RPMI8226 (cell line): ENCODE results near the gene CMSS1.

Experiments used
- DNase-seq: peaks from one replicate; pipeline ENCODE4 v3.0.0-alpha.2; 2015

The CMSS1 gene

GRCh38 chr3:100069472-100069871, 251.8 kb downstream of the CMSS1 start:
- DNase-seq: no peak

DNA sequence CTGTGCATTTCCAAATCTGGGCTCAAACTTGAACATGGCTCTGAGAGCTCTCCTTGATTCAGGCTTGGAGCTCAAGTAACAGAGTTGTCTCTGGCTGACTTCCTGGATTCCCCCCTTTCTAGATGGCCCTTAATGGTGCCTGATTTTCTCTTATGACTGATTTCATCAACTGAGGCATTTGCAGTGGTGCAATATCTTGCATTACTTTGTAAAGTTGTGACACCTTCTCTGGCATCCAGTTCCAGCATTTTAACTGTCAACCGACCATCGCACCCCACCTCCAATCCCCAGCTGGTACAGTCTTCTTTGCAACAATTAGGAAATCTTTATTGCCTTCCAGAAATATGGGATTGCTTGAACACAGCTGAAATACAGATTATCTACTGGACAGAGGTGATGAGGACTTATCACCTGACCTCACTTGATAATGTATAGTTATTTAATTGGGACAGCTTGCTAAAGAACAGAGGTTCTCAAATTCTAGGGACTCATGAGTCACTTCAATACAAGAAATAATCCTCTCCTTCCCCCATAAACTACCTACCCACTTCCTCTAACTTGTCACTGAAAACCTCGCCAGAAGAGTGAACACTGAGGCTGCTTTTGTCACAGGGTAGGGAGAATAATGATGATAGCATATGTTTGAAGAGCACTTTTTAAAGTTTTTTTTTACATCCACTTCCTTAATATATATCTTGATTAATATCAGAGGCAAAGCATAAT, 254.8 kb downstream of the CMSS1 start:
- no peak for DNase-seq

DNA sequence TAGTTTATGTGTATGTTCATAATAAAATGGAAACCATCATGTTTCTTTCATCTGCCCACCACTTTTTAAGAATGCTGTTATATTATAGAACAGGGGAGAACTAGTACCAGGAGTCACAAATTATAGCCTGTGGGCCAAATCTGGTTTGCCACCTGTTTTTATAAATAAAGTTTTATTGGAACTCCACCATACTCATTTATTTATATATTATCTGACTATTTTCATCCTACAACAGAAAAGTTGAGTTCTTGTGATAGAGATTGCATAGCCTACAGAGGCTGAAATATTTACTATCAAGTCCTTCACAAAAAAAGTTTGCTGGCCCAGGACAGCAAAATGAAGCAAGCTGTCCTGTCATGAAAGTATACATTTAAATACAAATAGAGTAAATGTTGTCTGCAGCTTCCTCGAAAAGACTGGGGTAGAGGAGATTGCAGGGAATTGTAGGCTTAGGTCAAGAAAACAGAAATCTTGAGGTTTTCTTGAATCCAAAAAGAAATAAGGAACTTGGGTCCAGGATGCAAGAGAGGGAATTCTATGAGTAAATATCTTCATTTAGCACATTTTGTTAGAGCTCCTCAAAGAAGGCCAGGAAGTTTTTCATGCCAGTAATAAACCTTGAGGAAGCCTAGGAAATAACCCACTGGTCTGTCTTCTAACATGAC, 255.5 kb downstream of the CMSS1 start:
- no peak for DNase-seq

DNA sequence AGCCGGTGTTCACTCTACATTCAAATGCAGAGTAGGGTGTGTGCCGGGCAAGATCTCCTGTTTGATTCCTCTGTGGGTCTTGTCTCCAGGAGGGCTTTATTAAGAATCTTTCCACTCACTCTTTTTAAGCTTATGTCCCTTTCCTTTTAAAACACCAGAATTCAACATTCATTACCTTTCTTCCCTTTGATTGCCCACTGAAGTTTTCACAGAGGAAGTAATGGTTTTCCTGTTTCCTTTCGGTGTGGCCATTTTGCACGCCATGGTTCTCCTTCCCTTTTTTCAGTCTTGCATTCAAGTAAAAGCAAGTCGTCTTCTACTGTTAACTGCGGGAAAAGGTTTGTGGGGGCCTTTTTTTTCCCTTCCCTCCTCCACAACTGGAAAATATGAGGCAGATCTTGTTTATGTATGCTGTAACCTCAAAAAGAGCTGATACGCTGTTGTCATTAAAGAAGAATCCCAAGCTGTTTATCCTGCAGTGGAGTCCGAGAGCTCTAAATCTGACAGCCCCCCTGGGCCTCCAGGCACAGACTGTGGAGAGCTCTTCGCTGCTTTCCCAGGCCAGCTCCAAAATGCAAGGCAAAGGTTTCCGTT, 256.1 kb downstream of the CMSS1 start:
- DNase-seq: no peak

DNA sequence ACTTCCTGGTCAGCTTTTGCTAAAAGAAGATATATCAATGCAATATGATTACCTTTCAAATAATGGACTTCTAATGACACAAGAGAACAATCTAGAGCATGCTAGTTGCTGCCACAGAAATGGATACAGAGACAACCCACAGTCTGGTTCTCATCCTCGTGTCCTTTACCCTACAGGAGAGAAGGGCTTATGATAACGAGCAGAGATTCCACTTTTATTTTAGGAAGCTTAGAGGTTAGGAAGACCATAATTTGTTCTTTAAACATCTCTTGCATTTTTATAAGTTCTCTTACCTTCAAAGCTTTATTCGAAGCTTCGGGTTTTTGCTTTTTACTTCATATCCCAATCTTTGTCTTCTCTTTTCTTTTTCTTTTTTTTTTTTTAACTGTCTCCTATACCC, 257.5 kb downstream of the CMSS1 start:
- DNase-seq: no peak

- DNase-seq: no peak
Observed at GRCh38 chr3:100075851-100076730, 258.4 kb downstream of the CMSS1 start.

DNA sequence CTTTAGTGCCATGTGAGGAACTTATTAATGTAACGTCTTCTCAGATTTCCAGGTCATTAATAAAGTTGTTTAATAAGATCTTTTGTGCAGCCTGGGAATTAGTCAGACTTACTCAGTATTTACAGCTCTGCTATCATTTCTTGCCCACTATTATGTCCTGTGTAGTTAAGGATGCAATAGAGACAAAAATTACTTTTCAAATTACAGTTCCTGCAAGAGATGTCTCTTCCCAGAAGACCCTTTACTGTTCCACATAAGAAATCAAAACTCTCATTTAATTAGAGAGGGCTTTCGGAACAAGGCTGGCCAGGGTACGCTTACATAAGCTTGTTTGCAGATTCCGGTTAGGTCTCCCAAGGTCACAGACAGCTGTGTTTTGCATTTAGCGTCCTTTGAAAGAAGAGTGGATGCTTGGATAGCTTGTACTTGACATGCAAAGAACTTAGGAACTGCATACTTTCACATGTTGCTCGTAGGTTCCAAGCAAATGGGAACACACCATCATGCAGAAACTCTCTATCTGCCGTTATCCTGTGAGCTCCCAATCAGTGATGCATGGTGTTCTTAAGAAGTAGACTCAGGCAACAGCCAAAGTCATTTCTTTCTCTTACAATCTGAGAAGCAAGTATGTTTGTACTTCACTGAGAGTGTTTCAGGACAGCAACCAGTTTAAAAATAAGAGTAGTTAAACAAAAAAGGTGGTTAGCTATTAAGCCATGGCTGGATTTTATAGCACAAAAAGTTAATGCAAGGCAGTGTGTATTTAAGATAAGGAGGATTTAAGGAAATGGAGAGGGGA, 259.3 kb downstream of the CMSS1 start:
- DNase-seq: no peak

- DNase-seq: no peak
Observed at GRCh38 chr3:100079328-100079727, 261.7 kb downstream of the CMSS1 start.

DNA sequence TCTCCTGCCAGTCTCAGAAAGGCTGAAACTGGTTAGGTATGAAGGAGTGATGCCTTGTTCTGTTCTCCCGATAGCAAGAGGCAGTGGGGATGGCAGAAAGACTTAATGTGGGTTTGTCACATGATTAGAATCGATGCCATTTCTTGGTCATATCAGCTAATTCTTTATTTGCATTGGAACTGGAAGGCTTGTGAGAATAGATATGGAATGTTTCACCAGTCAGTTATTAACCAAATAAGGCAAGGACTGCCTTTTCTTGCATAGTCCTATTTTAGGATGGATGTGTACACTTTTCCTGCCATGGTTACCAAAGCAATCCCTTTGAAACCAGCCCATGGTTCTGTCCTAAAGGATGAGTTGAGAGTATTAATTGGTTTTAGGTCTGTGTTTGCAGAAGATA, 262.9 kb downstream of the CMSS1 start:
- DNase-seq: no peak

- no peak for DNase-seq
Observed at GRCh38 chr3:100081311-100081710, 263.6 kb downstream of the CMSS1 start.

DNA sequence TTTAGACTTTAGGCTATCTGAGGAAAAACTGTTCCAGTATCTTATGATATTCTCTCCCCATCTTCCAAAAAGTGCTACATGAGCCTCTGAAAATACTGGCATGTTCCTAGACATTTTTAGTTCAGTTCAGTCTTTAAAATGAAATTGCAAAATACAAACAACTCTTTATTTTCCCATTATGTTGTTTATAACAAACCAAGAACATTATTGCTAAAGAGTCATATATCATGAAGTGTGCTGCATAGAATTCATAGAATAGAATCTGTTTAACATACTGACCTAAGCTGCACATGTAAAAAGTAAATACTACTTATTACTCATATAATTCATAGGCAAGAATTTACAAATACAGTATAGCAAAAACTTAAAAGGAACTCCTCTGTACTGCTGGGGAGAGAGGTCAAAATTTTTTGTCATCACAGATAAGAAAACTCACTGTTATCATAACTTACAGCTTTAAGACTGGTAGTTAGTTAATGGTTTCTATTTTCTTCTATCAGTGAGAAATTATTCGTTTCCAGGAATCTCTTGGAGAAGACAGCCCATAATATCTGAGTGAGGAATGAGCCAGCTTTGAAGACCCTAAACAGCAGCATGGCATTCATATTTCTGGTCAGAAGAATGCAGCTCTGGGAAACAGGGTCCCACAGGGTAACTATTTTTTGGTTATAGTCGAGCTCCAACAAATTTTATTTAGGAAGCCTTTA, 264.5 kb downstream of the CMSS1 start:
- no peak for DNase-seq

GRCh38 chr3:100082714-100083113, 265.1 kb downstream of the CMSS1 start:
- no peak for DNase-seq

DNA sequence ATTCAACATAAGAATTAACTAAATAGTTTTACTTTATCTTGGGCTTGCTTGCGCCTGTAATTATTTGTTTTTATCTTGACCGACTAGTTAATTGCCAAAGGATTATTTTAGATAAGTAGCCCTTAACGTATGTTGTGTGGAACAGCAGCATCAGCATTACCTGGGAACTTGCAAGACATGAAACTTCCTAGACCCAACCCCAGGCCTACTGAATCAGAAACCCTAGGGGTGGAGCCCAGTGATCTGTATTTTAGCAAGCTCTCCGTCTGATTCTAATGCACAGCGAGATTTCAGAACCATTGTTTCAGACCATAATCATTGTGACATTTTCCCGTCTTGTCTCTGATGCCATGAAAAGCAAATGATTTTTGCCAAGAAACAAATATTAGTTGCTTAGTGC, 265.5 kb downstream of the CMSS1 start:
- no peak for DNase-seq

DNA sequence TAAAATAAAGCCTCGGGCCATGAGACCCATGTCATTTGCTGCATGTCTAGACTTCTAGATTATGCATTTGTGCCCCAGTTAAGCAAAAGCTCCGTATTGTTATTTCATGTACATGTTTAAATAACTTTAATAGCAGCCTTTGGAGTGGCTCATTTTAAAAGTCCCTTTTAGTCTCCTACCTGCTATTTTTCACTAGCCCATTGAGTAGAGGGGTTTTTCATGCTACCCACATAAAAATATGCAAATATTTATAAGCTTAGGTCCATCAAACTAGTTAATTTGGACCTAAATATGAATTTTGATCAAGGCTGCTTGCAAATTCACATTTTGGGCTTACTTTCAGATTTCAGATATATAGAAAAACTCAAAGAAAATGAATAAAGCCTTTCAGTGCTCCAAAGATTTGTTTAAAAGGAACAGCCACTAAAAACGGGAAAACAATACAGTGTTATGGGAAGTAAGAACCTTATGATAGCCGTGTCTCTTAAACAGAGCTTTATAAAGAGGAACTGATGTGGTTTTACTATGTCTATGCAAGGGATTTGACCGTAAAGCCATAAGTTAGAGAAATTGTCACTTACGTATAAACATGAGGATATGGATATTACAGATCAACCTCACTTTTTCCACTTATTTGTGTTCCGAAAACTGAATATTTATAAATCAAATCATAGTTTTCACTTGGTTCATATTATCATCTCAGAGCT, 266.6 kb downstream of the CMSS1 start:
- no peak for DNase-seq

GRCh38 chr3:100086401-100086800, 268.7 kb downstream of the CMSS1 start:
- DNase-seq: no peak

DNA sequence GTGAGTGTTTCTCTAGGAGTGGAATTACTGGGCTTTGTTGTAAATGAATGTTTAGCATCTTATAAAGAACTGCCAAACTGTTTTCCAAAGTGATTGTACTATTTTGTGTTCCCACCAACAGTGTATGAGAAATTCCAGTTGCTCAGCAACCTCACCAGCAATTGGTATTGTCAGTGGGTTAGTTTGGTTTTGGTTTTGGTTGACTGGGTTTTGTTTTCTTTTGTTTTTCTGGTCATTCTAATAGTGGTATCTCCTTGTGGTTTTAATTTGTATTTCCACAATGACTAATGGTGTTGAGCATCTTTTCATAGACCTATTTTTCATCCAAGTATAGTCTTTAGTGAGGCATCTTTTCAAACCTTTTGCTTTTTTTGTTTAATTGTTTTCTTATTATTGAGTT, 269.5 kb downstream of the CMSS1 start:
- DNase-seq: no peak

GRCh38 chr3:100088735-100089368, 271.2 kb downstream of the CMSS1 start:
- no peak for DNase-seq

GRCh38 chr3:100089812-100090668, 272.4 kb downstream of the CMSS1 start:
- no peak for DNase-seq

GRCh38 chr3:100090669-100091005, 273.0 kb downstream of the CMSS1 start:
- DNase-seq: no peak

DNA sequence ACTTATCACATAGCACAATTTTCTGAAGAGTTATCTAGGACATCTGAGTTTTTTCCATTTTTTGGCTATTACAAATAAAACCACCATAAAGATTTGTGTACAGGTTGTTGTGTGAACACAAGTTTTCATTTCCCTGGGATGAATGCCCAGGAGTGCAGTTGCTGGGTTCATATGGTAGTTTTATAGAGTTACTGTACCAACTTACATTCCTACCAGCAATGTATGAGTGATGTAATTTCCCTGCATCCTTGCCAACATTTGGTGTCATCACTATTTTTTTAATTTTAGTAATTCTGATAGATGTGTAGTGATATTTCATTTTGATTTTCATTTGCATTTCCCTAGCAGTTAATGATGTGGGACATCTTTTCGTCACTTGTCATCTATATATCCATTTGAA, 276.2 kb downstream of the CMSS1 start:
- DNase-seq: no peak
